K562 (cell line): Measurements from ENCODE around the gene TDO2. TPM values are rescaled to one million over a fixed set of nuclear protein-coding genes. Genes with fewer than 3 reads are reported as not detected.

Experiments used
- ATAC-seq: fragments of 200-7000 bp; cut with Tn5 transposase; 3 replicates; pipeline ENCODE4 v1.9.1; 2020; ENCODE audit warnings: moderate library complexity
- BruUV-seq: library from RNA; stranded (reverse); fragments of 400-500 nt; replicated peaks from 2 replicates; lab custom pipeline; 2021; lab: Mats Ljungman, UMichigan
- CTCF ChIA-PET: fragments of 300-600 bp; formaldehyde crosslinking; extraction: SDS; loops from one replicate; lab custom pipeline; 2021; ENCODE audit warnings: low intra/inter-chr PET ratio; lab: Yijun Ruan, JAX
- POLR2A ChIA-PET: fragments of 300-600, 350-650 bp; sonication (Branson Sonifier 250); formaldehyde crosslinking; extraction: SDS; loops from one replicate; lab custom pipeline; 2021; ENCODE audit warnings: antibody characterized with exemption, inconsistent platforms; lab: Yijun Ruan, JAX
- DNase-seq, 4 experiments: peaks; one replicate each; pipeline versions ENCODE4 v3.0.0 to v3.0.0-alpha.2; 2011 to 2018; ENCODE audit warnings: low spot score in 3 of 4, mixed read lengths in 3 of 4; ENCODE audit errors: extremely low read depth in 1 of 4
- FAIRE-seq: peaks from 2 replicates; lab custom pipeline; 2011; peaks lifted over from hg19 to GRCh38; lab: Jason Lieb, UNC
- H2AFZ ChIP-seq: 2 replicates; pipeline ENCODE4 v1.6.0; 2011; ENCODE audit warnings: low read depth, low read length, control low read depth, inconsistent platforms
- H3K27ac ChIP-seq: fragments of 200-600 bp; 3 replicates; pipeline ENCODE4 v1.8.0; 2011; ENCODE audit warnings: low read depth, mild to moderate bottlenecking, control low read depth, inconsistent platforms, low read length, moderate library complexity, mixed read lengths; ENCODE audit errors: extremely low read depth
- H3K27me3 ChIP-seq, 2 experiments: fragments of 300-600 bp in 1 of 2; 2 replicates in 1 of 2; 3 replicates in 1 of 2; pipeline versions ENCODE4 v1.6.0 to v1.8.0; 2011; ENCODE audit warnings: inconsistent platforms in 2 of 2, low read length in 2 of 2, mild to moderate bottlenecking in 1 of 2, mixed read lengths in 1 of 2, moderate library complexity in 1 of 2; ENCODE audit not compliant: control insufficient read depth in 2 of 2, insufficient read depth in 2 of 2
- H3K36me3 ChIP-seq: fragments of 300-600 bp; 3 replicates; pipeline ENCODE4 v1.8.0; 2011; ENCODE audit warnings: mild to moderate bottlenecking, low read length, inconsistent platforms; ENCODE audit not compliant: control insufficient read depth, insufficient read depth
- H3K4me1 ChIP-seq, 2 experiments: fragments of 200-600 bp in 1 of 2; replicated peaks in 1 of 2; 2 replicates in 1 of 2; 3 replicates in 1 of 2; pipeline versions ENCODE4 v1.5.1 to v1.8.0; 2011; ENCODE audit warnings: inconsistent platforms in 2 of 2, low read length in 2 of 2, mild to moderate bottlenecking in 1 of 2, mixed read lengths in 1 of 2, moderate library complexity in 1 of 2; ENCODE audit not compliant: control insufficient read depth in 2 of 2, insufficient read depth in 2 of 2
- H3K4me2 ChIP-seq: 2 replicates; pipeline ENCODE4 v1.6.1; 2011; ENCODE audit warnings: low read length, control low read depth, inconsistent platforms, mixed read lengths; ENCODE audit not compliant: insufficient read depth
- H3K4me3 ChIP-seq: fragments of 200-600 bp; sonication (generic), shearing (Covaris generic); 2 replicates; pipeline ENCODE4 v1.5.1; 2016; ENCODE audit warnings: control low read depth, inconsistent platforms
- H3K79me2 ChIP-seq: fragments of 200-600 bp; 3 replicates; pipeline ENCODE4 v1.8.0; 2011; ENCODE audit warnings: low read length, inconsistent platforms; ENCODE audit not compliant: control insufficient read depth, insufficient read depth
- H3K9ac ChIP-seq, 2 experiments: 2 replicates each; pipeline versions ENCODE4 v1.6.0 to v1.6.1; 2011; ENCODE audit warnings: low read depth in 2 of 2, low read length in 2 of 2, control low read depth in 1 of 2, inconsistent platforms in 1 of 2, mild to moderate bottlenecking in 1 of 2, mixed read lengths in 1 of 2; ENCODE audit not compliant: insufficient read depth in 1 of 2
- H3K9me1 ChIP-seq: one replicate; pipeline ENCODE4 v1.6.0; 2011; ENCODE audit warnings: inconsistent platforms, mild to moderate bottlenecking, low read length, moderate library complexity; ENCODE audit not compliant: control insufficient read depth, insufficient read depth
- H3K9me3 ChIP-seq: replicated peaks from 2 replicates; pipeline ENCODE4 v1.5.1; 2011; ENCODE audit warnings: low read depth, low read length, inconsistent platforms; ENCODE audit not compliant: control insufficient read depth, insufficient read depth
- H4K20me1 ChIP-seq: replicated peaks from 2 replicates; pipeline ENCODE4 v1.6.1; 2011; ENCODE audit warnings: low read length, inconsistent platforms, mixed read lengths; ENCODE audit not compliant: control insufficient read depth, insufficient read depth
- ATF3 ChIP-seq, 2 experiments: fragments of 450-650 bp in 1 of 2; sonication (generic) in 1 of 2; formaldehyde crosslinking in 1 of 2; IDR thresholded peaks in 1 of 2; conservative IDR thresholded peaks in 1 of 2; 2 replicates each; pipeline versions ENCODE4 v1.6.1 to v1.8.1; 2016 to 2023; ENCODE audit warnings: mild to moderate bottlenecking in 2 of 2, moderate library complexity in 2 of 2, inconsistent platforms in 1 of 2, missing genetic modification reagents in 1 of 2
- FOXK1 ChIP-seq: sonication (generic); formaldehyde crosslinking; IDR thresholded peaks from 2 replicates; pipeline ENCODE4 v1.8.0; 2022; ENCODE audit warnings: missing genetic modification reagents, mild to moderate bottlenecking, borderline replicate concordance
- GTF2E2 ChIP-seq: fragments of 200-800 bp; sonication (Bioruptor generic); IDR thresholded peaks from 2 replicates; pipeline ENCODE4 v1.6.1; 2016; ENCODE audit warnings: missing genetic modification characterization, missing compliant biosample characterization
- HLTF ChIP-seq: fragments of 450-650 bp; IDR thresholded peaks from 2 replicates; pipeline ENCODE4 v1.6.1; 2016
- PHB2 ChIP-seq: fragments of 450-650 bp; IDR thresholded peaks from 2 replicates; pipeline ENCODE4 v1.6.1; 2017; ENCODE audit warnings: low read depth
- SREBF2 ChIP-seq: sonication (generic); formaldehyde crosslinking; IDR thresholded peaks from 2 replicates; pipeline ENCODE4 v1.4.0; 2020; ENCODE audit warnings: mild to moderate bottlenecking, missing genetic modification reagents
- TCF15 ChIP-seq: fragments of 250-450 bp; sonication (Bioruptor Pico); IDR thresholded peaks from 2 replicates; pipeline ENCODE4 v1.8.0; 2022; ENCODE audit warnings: moderate library complexity, mild to moderate bottlenecking, inconsistent platforms
- TEAD1 ChIP-seq, 2 experiments: fragments of 450-650 bp in 1 of 2; sonication (generic) in 1 of 2; formaldehyde crosslinking; IDR thresholded peaks; 2 replicates each; pipeline versions ENCODE4 v1.4.0 to v1.8.0; 2020 to 2022; ENCODE audit warnings: mild to moderate bottlenecking in 2 of 2, missing genetic modification reagents in 1 of 2
- TGIF2 ChIP-seq: sonication (generic); formaldehyde crosslinking; IDR thresholded peaks from 2 replicates; pipeline ENCODE4 v1.8.1; 2022; ENCODE audit warnings: mild to moderate bottlenecking, missing genetic modification reagents, moderate library complexity
- ZMIZ1 ChIP-seq, 2 experiments: fragments of 150-350 bp in 1 of 2; IDR thresholded peaks; 2 replicates each; pipeline ENCODE4 v1.6.1; 2012 to 2016; ENCODE audit warnings: low read depth in 2 of 2, low read length in 2 of 2, mild to moderate bottlenecking in 1 of 2, moderate library complexity in 1 of 2
- ZNF764 ChIP-seq: fragments of 250-450 bp; sonication (Bioruptor Pico); IDR thresholded peaks from 2 replicates; pipeline ENCODE4 v1.4.0; 2020; ENCODE audit warnings: low read depth, mild to moderate bottlenecking, moderate library complexity
- ZNF830 ChIP-seq: fragments of 250-450 bp; sonication (Bioruptor Pico); IDR thresholded peaks from 2 replicates; pipeline ENCODE4 v1.5.0; 2021; ENCODE audit warnings: mild to moderate bottlenecking
- in situ Hi-C: fragments of 300-500 bp; cut with MboI; formaldehyde crosslinking; loops from 4 replicates; pipeline ENCODE4 v1.15.0; 2018; ENCODE audit warnings: inconsistent platforms, mixed read lengths
- intact Hi-C: fragments of 100-400 bp; cut with micrococcal nuclease; formaldehyde crosslinking; loops from 2 replicates; pipeline ENCODE4 v1.14.2; 2022
- polyA plus RNA-seq, 8 experiments: library from polyadenylated mRNA; depleted of rRNA in 4 of 8; stranded (reverse) in 5 of 8; unstranded in 3 of 8; fragments of >200 nt; fragmentation: Nextera tagmentation in 2 of 8; fragmentation: Illumina TruSeq in 1 of 8; extraction: Ambion mirVana in 2 of 8; extraction: Trizol in 1 of 8; gene quantifications; 2 replicates each; pipeline versions ENCODE4 v1.2.1 to v1.2.3, GENCODE V29; 2011 to 2014; ENCODE audit warnings: inconsistent platforms in 1 of 8, missing spikeins in 1 of 8
- total RNA-seq, 7 experiments: library from RNA; depleted of rRNA in 6 of 7; stranded (reverse); fragments of >200 nt in 6 of 7; fragmentation: Illumina TruSeq in 2 of 7; extraction: Trizol in 2 of 7; gene quantifications; 2 replicates each; pipeline versions ENCODE4 v1.2.1 to v1.2.3, GENCODE V29; 2011 to 2021; ENCODE audit warnings: low replicate concordance in 1 of 7

TDO2 gene
- total and polyA plus RNA-seq, 9 of the 15 experiments (the other 6 are each of a cell fraction or from before 2014, with no cell fraction given), result 0.09 to 0.65 (median 0.22) TPM; not detected in 2

GRCh38 chr4:155879767-155880166, 23.7 kb upstream of the TDO2 start:
- H3K4me3 ChIP-seq, result no peak overlapping the region
- no peaks in the 10 kb centered on the region for H4K20me1 ChIP-seq
- H3K9me3 ChIP-seq, result no peaks in the 10 kb centered on the region
- POLR2A ChIA-PET, result no interaction called here
- H3K79me2 ChIP-seq, result no peaks in the 10 kb centered on the region
- no peaks in the 10 kb centered on the region for H3K27me3 ChIP-seq
- ATAC-seq (no peak), FAIRE-seq (no peak), DNase-seq (no peak)
- in situ Hi-C loops, result no loop called here
- no peak overlapping the region for H2AFZ ChIP-seq
- no TSS peak for BruUV-seq
- no peak for TF ChIP-seq SREBF2 (CRISPR knock-in tag)
- no peak for TF ChIP-seq HLTF
- TF ChIP-seq ZNF764, result no peak
- TF ChIP-seq TEAD1 (CRISPR knock-in tag; IDR thresholded peaks at IDR 0.05), result no peak
- no peak for TF ChIP-seq TGIF2 (CRISPR knock-in tag)
- no peak for TF ChIP-seq FOXK1 (CRISPR knock-in tag)
- no peak for TF ChIP-seq PHB2
- no peak for TF ChIP-seq ZMIZ1 (IDR thresholded peaks at IDR 0.05; ENCODE audit: low read depth in 2 of 2, low read length in 2 of 2)
- TF ChIP-seq ZNF830 (CRISPR knock-in tag), result no peak
- no peak for TF ChIP-seq GTF2E2
- no peak for TF ChIP-seq ATF3 (IDR thresholded peaks at IDR 0.05)
- TF ChIP-seq ATF3 (CRISPR knock-in tag; conservative IDR thresholded peaks at IDR 0.05), result no peak
- no peak for TF ChIP-seq TCF15 (CRISPR knock-in tag)
- no peaks in the 10 kb centered on the region for H3K36me3 ChIP-seq
- H3K9ac ChIP-seq, result no peak overlapping the region
- intact Hi-C loops, result no loop called here
- CTCF ChIA-PET, result no interaction called here
- no peaks in the 10 kb centered on the region for H3K9me1 ChIP-seq
- H3K4me1 ChIP-seq, result no peaks in the 10 kb centered on the region
- no peak overlapping the region for H3K4me2 ChIP-seq
- H3K27ac ChIP-seq, result no peak overlapping the region
